Stimulated activated CD8-positive, alpha-beta memory T cell treated with anti-CD3 and anti-CD28 coated beads, Interleukin-15, amount 100 ng/mL, for 1 hour (primary cell): Measurements from ENCODE around the gene BIN2.
A peak's percentile ranks its signal among the peaks of the same experiment; 100 is the strongest.
"Not testable (repeated sequence)": the region's sequence is repeated elsewhere in the genome, so short reads cannot be mapped to it uniquely, and the experiment has no call there.

Experiments
- DNase-seq: peaks from one replicate; pipeline ENCODE4 v3.0.0-alpha.2; 2020; ENCODE audit warnings: low read depth

Gene BIN2

DNA sequence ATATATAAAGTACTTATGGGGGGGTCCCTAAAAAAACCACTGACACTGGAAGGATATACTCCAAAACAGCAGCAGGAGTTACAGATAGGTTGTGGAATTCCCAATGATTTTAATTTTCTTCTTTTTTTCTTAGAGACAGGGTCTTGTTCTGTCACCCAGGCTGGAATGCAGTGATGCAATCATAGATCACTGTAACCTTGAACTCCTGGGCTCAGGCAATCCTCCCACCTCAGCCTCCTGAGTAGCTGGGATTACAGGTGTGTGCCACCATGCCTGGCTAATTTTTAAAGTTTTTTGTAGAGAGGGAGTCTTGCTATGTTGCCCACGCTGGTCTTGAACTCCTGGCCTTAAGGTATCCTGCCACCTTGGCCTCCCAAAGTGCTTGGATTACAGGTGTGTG, 64.4 kb downstream of the BIN2 start:
- not testable (repeated sequence) for DNase-seq

DNA sequence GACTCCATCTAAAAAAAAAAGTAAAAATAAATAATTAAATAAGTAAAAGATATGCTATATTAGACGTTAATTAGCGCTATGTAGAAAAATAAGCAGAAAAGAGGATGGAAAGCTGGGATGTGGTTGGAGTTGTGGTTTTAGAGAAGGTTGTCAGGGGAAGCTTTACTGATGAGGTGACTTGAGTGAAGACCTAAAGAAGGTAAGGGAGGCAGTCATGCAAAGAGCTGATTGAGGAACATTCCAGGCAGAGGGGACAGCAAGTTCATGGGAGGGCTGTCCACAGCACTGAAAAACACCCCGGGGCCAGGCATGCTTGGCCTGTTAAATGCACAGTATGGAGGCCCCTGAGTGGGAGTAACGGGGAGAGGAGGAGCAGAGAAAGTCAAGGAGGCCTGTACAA, 69.4 kb downstream of the BIN2 start:
- DNase-seq, result no peak

DNA sequence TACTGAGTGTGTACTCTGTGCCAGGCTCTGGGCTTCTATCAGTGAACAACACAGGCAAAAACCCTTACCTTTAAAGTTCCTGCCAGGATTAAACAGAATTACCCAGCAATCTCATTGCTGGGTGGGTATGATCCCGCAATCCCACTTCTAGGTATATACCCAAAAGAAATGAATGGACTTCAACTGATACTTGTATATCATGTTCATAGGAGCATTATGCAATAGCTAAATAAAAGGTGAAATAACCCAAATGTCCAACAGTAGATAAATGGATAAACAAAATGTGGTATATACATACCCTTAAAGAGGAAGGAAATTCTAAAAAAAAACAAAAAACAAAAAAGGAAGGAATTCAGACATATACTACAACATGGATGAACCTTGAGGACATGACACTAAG, 70.7 kb downstream of the BIN2 start:
- no peak for DNase-seq

DNA sequence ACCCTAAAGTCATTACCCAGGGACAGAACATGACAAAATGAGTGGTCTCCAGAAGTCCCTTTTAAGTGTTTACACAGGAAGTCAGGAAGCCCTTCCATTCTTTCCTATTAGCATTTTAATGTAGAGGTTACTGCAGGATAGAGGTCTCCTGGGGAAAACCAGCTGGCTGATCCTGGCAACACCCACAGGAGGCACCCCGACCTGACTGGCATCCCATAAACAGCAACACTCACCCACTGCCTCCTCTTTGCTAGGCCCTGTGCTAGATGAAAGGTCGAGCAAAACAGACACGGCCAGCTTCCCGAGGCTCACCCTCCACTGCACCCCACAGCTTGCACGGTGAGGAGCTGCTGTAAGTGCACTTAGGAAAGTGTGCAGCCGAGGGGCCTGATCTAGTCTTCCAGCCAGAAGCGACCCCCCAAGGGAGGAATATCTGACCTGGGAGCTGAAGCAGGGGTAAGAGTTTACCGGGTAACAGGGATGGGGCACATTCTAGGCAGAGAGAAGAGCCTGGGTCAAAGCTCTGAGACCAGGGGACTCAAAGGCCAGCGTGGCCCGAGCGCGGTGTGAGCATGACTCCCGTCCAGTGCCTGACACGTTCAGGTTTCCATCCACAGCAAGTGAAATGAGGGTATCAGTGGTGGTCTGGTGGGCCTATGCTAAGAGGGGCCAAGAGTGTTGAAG, 76.3 kb downstream of the BIN2 start:
- no peak for DNase-seq

DNA sequence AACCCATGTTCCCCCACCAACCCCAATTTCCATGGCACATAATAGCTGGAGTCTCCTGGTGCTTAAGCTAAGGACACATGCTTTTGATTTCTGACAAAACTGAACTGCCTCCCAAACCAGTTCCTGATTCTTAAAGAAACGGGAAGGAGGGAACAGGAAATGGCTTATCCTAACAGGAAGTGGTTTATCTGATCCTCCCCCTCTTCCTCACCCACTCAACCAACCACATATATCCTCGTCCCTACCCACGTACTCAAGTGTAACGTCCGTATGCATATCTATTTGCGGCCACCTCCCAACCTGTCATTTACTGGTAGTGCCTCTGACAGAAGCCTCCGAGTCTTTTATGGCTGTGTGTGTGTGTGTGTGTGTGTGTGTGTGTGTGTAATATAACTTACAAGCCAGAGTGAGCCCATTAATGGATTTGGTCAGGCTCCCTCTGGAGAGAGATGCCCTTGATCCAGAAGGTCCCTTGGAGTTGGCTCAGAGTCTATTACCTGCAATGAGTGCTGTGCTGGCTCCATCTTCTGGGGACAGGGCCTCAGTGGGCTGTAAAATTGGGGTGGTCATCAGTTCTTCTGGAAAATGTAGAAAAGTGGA, 77.6 kb downstream of the BIN2 start:
- DNase-seq, result no peak

DNA sequence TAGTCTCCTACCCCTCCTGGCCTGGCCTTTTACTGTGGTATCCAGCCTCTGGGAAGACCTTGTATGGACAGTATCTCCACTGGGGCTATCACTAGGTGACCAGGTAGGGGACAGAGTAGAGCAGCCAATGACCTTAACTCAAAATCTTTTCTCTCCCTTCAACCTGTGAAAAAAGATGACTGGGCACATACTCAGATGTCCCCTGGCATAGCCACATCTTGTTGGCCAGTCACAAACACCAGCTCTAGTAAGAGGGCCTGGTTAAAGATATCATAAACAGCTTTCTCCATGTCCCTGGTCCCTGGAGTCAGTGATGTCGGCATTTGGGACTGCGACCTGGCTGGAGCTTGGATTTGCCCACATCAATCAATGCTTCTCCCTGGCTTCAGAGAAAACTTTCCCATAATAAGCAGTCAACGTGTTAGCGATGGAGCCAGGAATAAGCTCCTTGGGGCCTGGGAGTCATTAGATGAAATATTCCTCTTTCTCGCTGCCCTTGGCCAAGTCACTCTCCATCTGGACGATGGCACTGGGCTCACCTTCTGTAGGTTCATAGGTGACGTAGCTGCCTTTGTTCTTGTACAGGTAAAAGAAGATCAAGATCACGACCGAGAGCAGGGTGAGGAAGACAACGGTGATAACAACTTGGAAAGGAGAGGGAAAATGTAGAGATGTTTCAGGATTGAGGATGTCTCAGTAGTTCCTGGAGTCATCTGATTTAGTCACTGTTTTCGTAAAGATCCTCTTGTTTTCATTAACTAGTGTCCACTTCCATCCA, 78.3 kb downstream of the BIN2 start:
- DNase-seq, result no peak

DNA sequence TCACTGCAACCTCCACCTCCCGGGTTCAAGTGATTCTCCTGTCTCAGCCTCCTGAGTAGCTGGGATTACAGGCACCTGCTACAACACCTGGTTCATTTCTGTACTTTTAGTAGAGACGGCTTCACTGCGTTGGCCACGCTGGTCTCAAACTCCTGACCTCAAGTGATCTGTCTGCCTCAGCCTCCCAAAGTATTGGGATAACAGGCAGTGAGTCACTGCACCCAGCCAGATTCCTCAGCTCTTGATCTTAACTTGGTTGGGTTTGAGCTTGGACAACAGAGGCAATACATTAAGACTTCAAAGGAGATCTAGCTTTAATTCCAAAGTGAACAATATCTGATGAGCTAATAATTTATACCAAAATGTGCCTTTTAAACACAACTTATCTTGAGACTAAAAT, 79.7 kb downstream of the BIN2 start:
- no peak for DNase-seq

DNA sequence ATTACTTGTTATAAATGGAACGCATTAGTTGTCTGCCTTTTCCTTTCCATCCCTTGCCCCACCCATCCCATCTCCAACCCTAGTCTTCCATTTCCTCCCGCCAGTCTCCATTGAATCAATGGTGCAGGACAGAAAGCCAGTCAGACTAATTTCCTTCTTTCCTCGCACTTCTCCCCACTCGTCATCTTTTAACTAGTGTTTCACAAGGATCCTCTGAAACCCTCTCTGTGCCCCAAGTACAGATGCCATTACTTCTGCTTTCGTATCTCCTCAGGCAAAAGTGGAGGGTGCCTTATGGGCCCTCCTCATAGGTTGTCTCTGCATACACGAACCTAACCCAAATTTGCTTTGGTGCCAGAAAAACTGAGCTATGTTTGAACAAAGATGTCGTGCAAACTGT, 81.1 kb downstream of the BIN2 start:
- no peak for DNase-seq

DNA sequence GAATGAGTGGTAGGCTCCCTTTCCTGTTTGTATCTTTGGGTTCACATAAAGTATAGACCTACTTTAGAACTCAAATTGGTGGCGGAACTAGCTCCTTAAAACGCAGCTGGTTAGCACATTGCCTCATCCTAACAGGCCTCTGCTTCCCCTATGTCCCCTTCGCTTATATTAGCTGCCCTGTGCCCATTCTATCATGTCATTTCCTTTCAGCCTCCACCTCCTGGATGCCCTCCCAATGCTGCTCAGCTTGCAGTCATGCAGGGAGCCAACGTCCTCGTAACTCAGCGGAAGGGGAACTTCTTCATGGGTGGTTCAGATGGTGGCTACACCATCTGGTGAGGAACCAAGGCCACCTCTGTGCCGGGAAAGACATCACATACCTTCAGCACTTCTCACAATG, 81.9 kb downstream of the BIN2 start:
- no peak for DNase-seq

DNA sequence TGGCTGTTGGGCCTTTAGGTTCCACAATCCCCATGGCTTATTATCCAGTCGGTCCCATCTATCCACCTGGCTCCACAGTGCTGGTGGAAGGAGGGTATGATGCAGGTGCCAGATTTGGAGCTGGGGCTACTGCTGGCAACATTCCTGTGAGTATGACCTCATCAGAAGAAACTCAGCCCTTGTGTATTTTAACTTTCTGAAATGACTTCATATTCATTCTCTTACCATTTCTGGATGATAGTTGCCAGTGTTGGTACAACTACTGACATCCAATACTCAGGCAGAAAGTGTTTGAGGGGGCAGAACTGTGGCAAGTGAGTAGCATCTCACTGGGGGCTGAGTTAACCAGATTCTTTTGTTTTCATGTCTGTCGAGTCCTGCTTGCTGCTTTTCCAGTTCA, 83.0 kb downstream of the BIN2 start:
- no peak for DNase-seq

DNA sequence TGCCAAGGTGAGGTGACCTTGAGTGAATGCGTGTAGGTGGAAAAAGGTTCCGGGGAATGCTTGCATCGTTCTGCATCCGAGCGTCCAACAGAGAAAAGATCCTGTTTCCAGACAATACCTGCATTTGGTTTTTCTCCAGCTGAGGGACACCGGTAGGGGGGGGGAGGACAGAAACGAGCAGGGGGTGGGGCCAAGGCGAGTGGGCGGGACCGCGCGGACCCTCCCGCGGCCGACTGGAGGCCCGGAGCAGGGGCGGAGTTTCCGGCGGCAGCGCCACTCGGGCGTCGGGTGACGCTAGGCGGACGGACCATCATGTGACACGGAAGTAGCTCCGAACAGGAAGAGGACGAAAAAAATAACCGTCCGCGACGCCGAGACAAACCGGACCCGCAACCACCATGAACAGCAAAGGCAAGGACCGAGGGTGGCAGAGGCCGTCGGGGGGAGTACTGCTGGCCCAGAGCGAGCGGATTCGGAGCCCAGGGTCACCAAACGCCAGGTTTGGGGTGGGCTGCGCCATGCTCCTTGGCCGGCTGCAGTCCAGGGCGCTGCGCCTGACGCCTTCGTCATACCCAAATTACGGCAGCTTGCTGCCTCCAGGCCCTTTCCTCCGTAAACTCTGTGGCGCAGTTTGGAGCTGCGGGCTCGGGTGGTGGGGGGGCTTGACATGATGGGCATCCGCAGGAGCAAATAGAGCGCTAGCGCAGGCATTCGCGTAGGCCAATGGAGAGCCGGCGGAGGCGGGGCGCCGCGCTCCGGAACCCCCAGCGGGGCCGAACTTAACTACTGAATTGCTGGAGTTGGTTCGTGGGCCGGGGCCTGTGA, 85.3 kb downstream of the BIN2 start, which contains the start of gene DAZAP2:
TSS of gene DAZAP2 (plus strand) at position 317 of the 825 bp plus-strand sequence. CDS start at position 399, 82 bp downstream.
- peak; percentile 87 for DNase-seq

DNA sequence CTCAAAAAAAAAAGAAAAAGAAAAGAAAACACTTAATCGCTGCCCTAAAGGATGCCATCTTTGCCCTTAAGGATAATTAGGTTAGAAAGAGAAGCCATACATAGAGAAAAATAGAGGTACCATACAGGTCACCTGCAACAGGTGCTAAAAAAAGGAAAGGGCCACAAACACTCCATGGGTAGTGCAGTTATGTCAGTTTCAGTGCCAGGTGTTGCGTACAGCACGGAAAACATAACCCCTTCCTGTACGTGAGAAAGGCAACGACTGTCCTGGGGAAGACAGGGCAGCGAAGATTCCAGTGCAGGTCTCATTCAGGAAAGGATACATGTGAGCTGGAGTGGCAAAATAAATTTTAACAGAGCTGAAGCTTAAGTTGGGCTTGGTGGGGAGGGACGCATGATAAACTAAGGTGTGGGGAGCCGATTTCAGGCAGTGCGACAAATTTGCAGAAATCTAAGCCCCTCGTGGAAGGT, 85.9 kb downstream of the BIN2 start:
- DNase-seq, result no peak

DNA sequence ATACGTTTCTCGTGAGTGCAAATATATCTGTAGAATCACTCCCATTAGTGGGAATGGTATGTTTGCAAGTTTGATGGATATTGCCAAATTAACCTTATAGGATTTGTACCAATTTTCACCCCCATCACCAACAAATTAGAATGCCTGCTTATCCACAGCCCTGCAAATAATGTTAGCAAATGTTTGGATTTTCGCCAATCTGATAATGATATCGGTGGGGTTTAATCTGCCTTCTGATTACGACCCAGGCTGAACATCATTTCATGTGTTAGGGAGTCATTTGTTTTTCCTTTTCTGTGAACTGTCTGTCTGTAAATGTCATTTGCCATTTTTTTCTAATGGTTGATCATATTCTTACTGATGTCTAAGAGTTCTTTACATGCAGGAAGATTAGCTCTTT, 89.4 kb downstream of the BIN2 start:
- DNase-seq, result no peak

DNA sequence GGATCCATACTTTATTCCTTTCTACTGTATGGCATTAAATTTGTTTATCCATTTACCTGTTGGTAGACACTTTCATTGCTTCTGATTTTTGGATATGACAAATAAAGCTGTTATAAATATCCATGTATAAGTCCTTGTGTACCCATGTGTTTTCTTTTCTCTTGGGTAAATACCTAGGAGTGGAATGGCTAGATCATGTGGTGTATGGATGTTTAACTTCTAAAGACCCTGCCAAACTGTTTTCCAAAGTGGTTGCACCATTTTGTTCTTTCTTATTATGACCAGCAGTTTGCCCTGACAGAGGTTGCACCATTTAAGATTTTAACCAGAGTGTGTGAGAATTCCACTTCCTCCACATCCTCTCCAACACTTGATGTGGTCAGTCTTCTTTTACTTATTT, 91.3 kb downstream of the BIN2 start:
- DNase-seq, result no peak
